Chondrocyte (in vitro differentiated cells): ENCODE data around the gene TCF4. TPM values are rescaled to one million over a fixed set of nuclear protein-coding genes. Genes with fewer than 3 reads are reported as not detected.
A peak's percentile ranks its signal among the peaks of the same experiment; 100 is the strongest.

Experiments used
- DNase-seq: peaks from one replicate; pipeline ENCODE4 v3.0.0; 2021; ENCODE audit warnings: mixed read lengths, low spot score
- H3K27ac Mint-ChIP-seq: one replicate; pipeline ENCODE4 v1.8.0; 2021; ENCODE audit warnings: mild to moderate bottlenecking, moderate library complexity, mixed read lengths; ENCODE audit not compliant: unreplicated experiment
- H3K27me3 Mint-ChIP-seq: 2 replicates; pipeline ENCODE4 v1.8.0; 2021; ENCODE audit warnings: low read depth, mixed read lengths
- H3K36me3 Mint-ChIP-seq: 2 replicates; pipeline ENCODE4 v1.8.0; 2021; ENCODE audit warnings: low read depth, mixed read lengths
- H3K4me1 Mint-ChIP-seq: 2 replicates; pipeline ENCODE4 v1.8.0; 2021; ENCODE audit warnings: low read depth, mild to moderate bottlenecking, mixed read lengths
- H3K4me3 Mint-ChIP-seq: one replicate; pipeline ENCODE4 v1.8.0; 2021; ENCODE audit warnings: mild to moderate bottlenecking, moderate library complexity, mixed read lengths; ENCODE audit not compliant: unreplicated experiment
- H3K9me3 Mint-ChIP-seq: 2 replicates; pipeline ENCODE4 v1.8.0; 2021; ENCODE audit warnings: low read depth, mixed read lengths
- CTCF ChIP-seq: fragments of 200-600 bp; sonication (generic); IDR thresholded peaks from 2 replicates; pipeline ENCODE4 v1.5.0; 2021; ENCODE audit warnings: antibody characterized with exemption, mild to moderate bottlenecking, moderate library complexity
- total RNA-seq: library from RNA; stranded (reverse); gene quantifications from 3 replicates; pipeline ENCODE4 v1.2.1, GENCODE V29; 2021

Gene TCF4
- total RNA-seq, 1 donor from 2014 or later = 36.8 TPM

DNA sequence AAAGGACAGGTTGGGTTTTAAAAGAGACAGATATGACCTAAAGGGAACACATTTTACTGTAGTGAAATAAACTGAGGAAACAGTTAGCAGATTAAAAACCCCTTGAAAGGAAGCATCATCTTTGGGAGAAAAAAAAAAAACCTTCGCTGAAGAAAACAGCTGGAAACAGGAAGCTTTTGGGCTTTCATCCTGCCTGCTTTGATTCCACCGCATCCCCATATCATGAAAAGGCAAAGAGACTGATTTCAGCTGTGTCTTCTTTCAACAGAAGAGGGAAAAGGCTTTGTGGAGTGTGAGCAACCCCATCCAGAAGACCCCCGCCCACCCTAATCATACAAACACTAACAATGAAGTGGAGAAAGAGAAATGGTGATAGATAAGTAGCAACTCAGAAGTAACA lies 86.4 kb downstream of the TCF4 start:
- no peak for TF ChIP-seq CTCF
- H3K27me3 Mint-ChIP-seq = no peaks in the 10 kb centered on the region
- no peaks in the 10 kb centered on the region for H3K9me3 Mint-ChIP-seq
- peak overlapping the region; percentile 73 for H3K27ac Mint-ChIP-seq
- peaks cover 27% of the 10 kb centered on the region for H3K4me1 Mint-ChIP-seq
- no peak for DNase-seq
- H3K36me3 Mint-ChIP-seq = no peaks in the 10 kb centered on the region
- no peak overlapping the region for H3K4me3 Mint-ChIP-seq

DNA sequence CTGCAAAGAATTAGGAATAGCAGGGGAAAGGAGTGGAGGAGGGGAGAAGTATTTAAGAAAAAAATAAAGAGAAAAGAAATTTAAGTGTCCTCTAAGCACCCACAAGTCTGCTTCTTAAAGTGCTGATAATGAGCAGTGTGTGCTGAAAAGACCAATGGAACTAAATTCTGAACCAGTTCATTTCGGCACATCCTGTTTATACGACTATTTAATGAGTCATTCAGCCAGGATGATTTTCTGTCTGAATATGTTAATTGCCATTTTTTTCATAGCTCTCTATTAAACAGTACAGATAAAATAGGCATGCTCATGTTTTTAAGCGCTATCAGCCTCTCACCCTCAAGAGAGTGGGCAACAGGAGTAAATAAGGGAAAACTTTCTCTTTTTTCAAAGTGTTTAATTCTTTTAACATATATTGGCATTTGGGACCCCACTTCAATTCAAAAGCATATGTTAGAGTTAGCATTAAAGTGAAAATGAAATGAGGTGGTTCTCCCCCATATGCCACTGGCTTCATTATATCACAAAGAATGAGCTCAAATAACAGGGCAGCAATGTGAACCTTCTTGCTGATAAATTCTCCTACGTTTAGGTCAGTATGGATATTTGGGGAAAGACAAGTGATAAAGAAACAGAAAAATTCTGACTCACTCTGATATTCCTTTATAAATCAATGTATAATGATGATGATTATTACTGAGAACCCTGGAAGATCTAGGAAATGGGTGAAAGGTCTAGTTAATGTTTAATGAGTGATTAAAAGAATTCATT lies 87.5 kb downstream of the TCF4 start:
- no peak for TF ChIP-seq CTCF
- no peak for DNase-seq
- H3K27ac Mint-ChIP-seq = peak overlapping the region; percentile 80
- H3K9me3 Mint-ChIP-seq = no peaks in the 10 kb centered on the region
- H3K4me3 Mint-ChIP-seq = peak overlapping the region; percentile 22
- peaks cover 27% of the 10 kb centered on the region for H3K4me1 Mint-ChIP-seq
- H3K27me3 Mint-ChIP-seq = no peaks in the 10 kb centered on the region
- H3K36me3 Mint-ChIP-seq = no peaks in the 10 kb centered on the region

DNA sequence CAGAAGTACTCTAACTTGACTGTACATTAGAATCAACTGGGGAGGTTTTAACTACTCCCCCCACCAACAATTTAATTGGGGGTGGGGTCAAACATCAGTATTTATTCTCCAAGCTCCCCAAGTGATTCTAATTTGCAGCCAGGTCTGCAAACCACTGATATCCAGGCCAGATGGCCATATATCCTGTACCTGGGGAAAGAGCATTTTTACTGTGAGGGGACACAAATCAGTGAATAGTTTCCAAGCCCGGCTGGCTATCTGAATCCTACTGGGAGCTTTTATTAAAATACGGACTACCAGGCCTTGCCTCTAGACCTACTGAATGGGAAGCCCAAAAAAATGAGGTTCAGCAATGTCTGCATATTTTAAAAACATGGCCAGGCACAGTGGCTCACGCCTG lies 88.5 kb downstream of the TCF4 start:
- no peaks in the 10 kb centered on the region for H3K36me3 Mint-ChIP-seq
- peak overlapping the region; percentile 12 for H3K27ac Mint-ChIP-seq
- H3K27me3 Mint-ChIP-seq = no peaks in the 10 kb centered on the region
- no peak for TF ChIP-seq CTCF
- no peak overlapping the region for H3K4me3 Mint-ChIP-seq
- no peaks in the 10 kb centered on the region for H3K9me3 Mint-ChIP-seq
- peaks cover 34% of the 10 kb centered on the region for H3K4me1 Mint-ChIP-seq
- DNase-seq = no peak

DNA sequence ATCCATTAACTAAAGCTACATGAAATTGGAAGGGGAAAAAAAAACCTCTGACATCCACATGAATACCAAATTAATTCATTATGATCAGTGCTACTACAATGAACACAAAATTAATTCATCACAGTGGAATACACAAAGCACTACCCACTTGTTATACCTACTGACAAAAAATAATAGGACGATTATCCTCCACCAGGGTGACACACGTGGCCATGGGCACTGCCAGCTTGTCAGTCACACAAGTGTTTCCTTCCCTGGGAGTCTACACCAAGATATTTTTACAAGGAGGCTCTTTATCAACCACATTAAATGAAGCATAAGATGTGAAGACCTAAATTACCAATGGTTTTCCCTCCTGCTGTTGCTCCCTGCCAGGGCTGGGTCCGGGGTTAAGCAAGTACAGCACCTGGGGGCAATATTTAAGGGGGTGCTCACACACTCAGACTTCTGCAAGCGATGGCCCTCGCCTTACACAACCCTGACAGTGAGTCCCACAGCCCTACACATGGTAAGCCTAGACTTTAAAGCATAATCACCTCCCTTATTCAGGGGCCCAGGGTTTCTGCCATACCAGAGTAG lies 90.1 kb downstream of the TCF4 start:
- no peak for TF ChIP-seq CTCF
- Mint-ChIP-seq H3K27ac (no peak overlapping the region), H3K4me1 (peaks cover 31% of the 10 kb centered on the region), H3K4me3 (no peak overlapping the region), H3K27me3 (no peaks in the 10 kb centered on the region), H3K9me3 (no peaks in the 10 kb centered on the region), H3K36me3 (no peaks in the 10 kb centered on the region)
- no peak for DNase-seq

DNA sequence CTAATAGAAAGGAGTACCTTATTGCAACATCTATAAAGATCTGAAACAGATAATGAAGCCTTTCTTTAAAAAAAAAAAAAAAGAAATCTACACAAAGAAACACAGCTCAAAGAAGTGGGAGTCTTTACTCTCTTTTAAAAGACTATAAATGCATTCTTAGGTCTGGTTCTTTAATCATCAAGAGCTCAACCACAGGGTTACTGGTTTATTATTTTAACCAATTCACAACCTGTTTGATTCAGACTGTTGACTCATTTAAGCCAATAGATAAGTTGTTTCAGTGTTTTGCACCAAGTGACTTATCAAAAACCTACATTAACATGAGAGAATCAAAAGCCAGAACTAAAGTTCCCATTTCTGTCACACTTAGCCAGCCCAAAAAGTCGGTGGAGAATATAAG lies 93.1 kb downstream of the TCF4 start:
- no peak for DNase-seq
- no peak overlapping the region for H3K27ac Mint-ChIP-seq

More for the DNA sequence above, 93.1 kb downstream of the TCF4 start:
- no peaks in the 10 kb centered on the region for H3K27me3 Mint-ChIP-seq
- no peak for TF ChIP-seq CTCF
- H3K9me3 Mint-ChIP-seq = no peaks in the 10 kb centered on the region
- peaks cover 22% of the 10 kb centered on the region for H3K4me1 Mint-ChIP-seq
- no peaks in the 10 kb centered on the region for H3K36me3 Mint-ChIP-seq
- H3K4me3 Mint-ChIP-seq = no peak overlapping the region
